ENCODE measurements around the gene ZCCHC14. TPM values are rescaled to one million over a fixed set of nuclear protein-coding genes. Genes with fewer than 3 reads are reported as not detected.

ZCCHC14 gene
- total RNA-seq, 1 experiment from 2014 or later, result 27.7 TPM

- Mint-ChIP-seq H3K9me3 (peaks cover 0 to 3% of the 10 kb centered on the region in 2 experiments; a peak in 1 of 5 replicates), H3K27ac (peak overlapping the region in 1 of 3 experiments; percentile 64; a peak in 1 of 7 replicates), H3K27me3 (ENCODE audit: low read depth) (no peaks in the 10 kb centered on the region), H3K36me3 (ENCODE audit: insufficient read depth in 1 of 3, low read depth in 3 of 3) (peaks cover 7 to 14% (median 10%) of the 10 kb centered on the region in 3 experiments; a peak in 6 of 7 replicates), H3K4me3 (no peak overlapping the region), H3K4me1 (peaks cover 5 to 9% of the 10 kb centered on the region in 2 experiments; a peak in 3 of 4 replicates)
- TF ChIP-seq CTCF (conservative IDR thresholded peaks at IDR 0.05), result no peak
- no peak overlapping the region for H3K18ac ChIP-seq (ENCODE audit: insufficient read length, low read depth, low read length)
- H2AK5ac ChIP-seq (ENCODE audit: insufficient read length, low read length), result no peak overlapping the region
- no CpG with 5 or more reads among the region's 6 CpGs for WGBS (ENCODE audit: extremely low coverage, insufficient read length, low lambda C conversion rate)
- no peak overlapping the region for H3T11ph ChIP-seq (ENCODE audit: low read length)
- no peak overlapping the region for H2BK12ac ChIP-seq (ENCODE audit: insufficient read length, low read depth, low read length)
- H3K4me2 ChIP-seq (ENCODE audit: insufficient read depth, insufficient read length, low read length), result no peak overlapping the region
- no peak overlapping the region for H4K8ac ChIP-seq (replicated peaks; ENCODE audit: insufficient read length, low read depth, low read length)
- H4K91ac ChIP-seq (ENCODE audit: insufficient read length, low read depth, low read length), result no peak overlapping the region
- H3K56ac ChIP-seq (ENCODE audit: insufficient read length, low read depth, low read length), result no peak overlapping the region
- H4K5ac ChIP-seq (ENCODE audit: insufficient read length, low read depth, low read length), result no peak overlapping the region
- no peak overlapping the region for H3K14ac ChIP-seq (ENCODE audit: insufficient read depth, low read length)
- H2BK5ac ChIP-seq (ENCODE audit: insufficient read length, low read length), result no peak overlapping the region
- no peak overlapping the region for H3K4ac ChIP-seq (ENCODE audit: low read depth, low read length)
- no peaks in the 10 kb centered on the region for H4K20me1 ChIP-seq (ENCODE audit: control insufficient read depth, insufficient read depth, insufficient read length)
- no peak for DNase-seq
- H3K27me3 ChIP-seq (ENCODE audit: insufficient read depth, low read length), result no peaks in the 10 kb centered on the region
- H3K79me2 ChIP-seq (ENCODE audit: insufficient read depth, low read length), result peaks cover 5% of the 10 kb centered on the region; the same call in 1 of the 2 replicates
- no peaks in the 10 kb centered on the region; the same call in 1 of the 2 replicates for H3K4me1 ChIP-seq (ENCODE audit: insufficient read depth, low read length)
- H2BK15ac ChIP-seq (ENCODE audit: low read depth, low read length), result no peak overlapping the region
- no peak overlapping the region for H2BK120ac ChIP-seq (ENCODE audit: low read depth, low read length, poor library complexity, severe bottlenecking)
- H2AFZ ChIP-seq (ENCODE audit: low read length), result no peak overlapping the region
- H3K79me1 ChIP-seq (ENCODE audit: insufficient read depth, low read depth, low read length, poor library complexity, severe bottlenecking), result no peaks in the 10 kb centered on the region
- no peaks in the 10 kb centered on the region for H3K23me2 ChIP-seq (ENCODE audit: insufficient read length, low read depth, low read length, poor library complexity, severe bottlenecking)
- H3K27ac ChIP-seq (ENCODE audit: insufficient read length, low read depth, low read length), result no peak overlapping the region
- no peak overlapping the region for H3K23ac ChIP-seq (ENCODE audit: insufficient read length, low read depth, low read length)
- H3K9ac ChIP-seq (ENCODE audit: extremely low read depth, insufficient read length, low read length), result no peak overlapping the region
- H2BK20ac ChIP-seq (ENCODE audit: low read depth, low read length, poor library complexity, severe bottlenecking), result no peak overlapping the region
- H3K9me3 ChIP-seq (ENCODE audit: control insufficient read depth, low read depth, low read length), result no peaks in the 10 kb centered on the region
Measured at GRCh38 chr16:87376660-87377059, 116.2 kb downstream of the ZCCHC14 start.
